OCI-LY1 (cell line): ENCODE results near the gene HTT.

Experiments
- H2AFZ ChIP-seq: fragments of 200-600 bp; sonication (generic), shearing (Covaris generic); 2 replicates; pipeline ENCODE4 v1.6.0; 2014; ENCODE audit warnings: antibody characterized with exemption, mild to moderate bottlenecking, low read length
- H3F3A ChIP-seq: fragments of 200-600 bp; sonication (generic), shearing (Covaris generic); 2 replicates; pipeline ENCODE4 v1.6.0; 2014; ENCODE audit warnings: mild to moderate bottlenecking, antibody characterized with exemption, low read length, moderate library complexity; ENCODE audit not compliant: insufficient read depth
- H3K27ac ChIP-seq: fragments of 200-600 bp; sonication (generic); 2 replicates; pipeline ENCODE4 v1.5.1; 2014; ENCODE audit warnings: low read length, mixed run types, mild to moderate bottlenecking, low read depth; ENCODE audit not compliant: poor library complexity, severe bottlenecking
- H3K27me3 ChIP-seq: fragments of 200-600 bp; sonication (generic); 2 replicates; pipeline ENCODE4 v1.6.0; 2014; ENCODE audit warnings: antibody characterized with exemption, mild to moderate bottlenecking, low read length, moderate library complexity; ENCODE audit not compliant: insufficient read depth
- H3K36me3 ChIP-seq: fragments of 200-600 bp; sonication (generic); 2 replicates; pipeline ENCODE4 v1.6.1; 2014; ENCODE audit warnings: mild to moderate bottlenecking, antibody characterized with exemption, low read length, moderate library complexity, mixed read lengths; ENCODE audit not compliant: insufficient read depth
- H3K4me1 ChIP-seq: fragments of 200-600 bp; sonication (generic); 2 replicates; pipeline ENCODE4 v1.5.1; 2014; ENCODE audit warnings: mild to moderate bottlenecking, low read length, moderate library complexity; ENCODE audit not compliant: insufficient read depth, severe bottlenecking
- H3K4me2 ChIP-seq: fragments of 200-600 bp; sonication (generic), shearing (Covaris generic); 2 replicates; pipeline ENCODE4 v1.6.1; 2014; ENCODE audit warnings: low read length
- H3K4me3 ChIP-seq: fragments of 200-600 bp; sonication (generic); 2 replicates; pipeline ENCODE4 v1.5.1; 2014; ENCODE audit warnings: low read length, low read depth, mild to moderate bottlenecking, mixed read lengths; ENCODE audit not compliant: poor library complexity, severe bottlenecking
- H3K79me2 ChIP-seq: fragments of 200-600 bp; shearing (Covaris generic); 2 replicates; pipeline ENCODE4 v1.6.1; 2016; ENCODE audit warnings: mixed run types, low read length, mixed read lengths; ENCODE audit not compliant: insufficient read depth
- H3K9ac ChIP-seq: fragments of 200-600 bp; sonication (generic), shearing (Covaris generic); 2 replicates; pipeline ENCODE4 v1.6.1; 2014; ENCODE audit warnings: mild to moderate bottlenecking, low read length, mixed read lengths
- H3K9me2 ChIP-seq: fragments of 200-600 bp; sonication (generic), shearing (Covaris generic); 2 replicates; pipeline ENCODE4 v1.6.1; 2014; ENCODE audit warnings: low read depth, mild to moderate bottlenecking, low read length, mixed read lengths
- H3K9me3 ChIP-seq: fragments of 200-600 bp; shearing (Covaris generic); 2 replicates; pipeline ENCODE4 v1.6.1; 2014; ENCODE audit warnings: low read length, mixed read lengths
- H4K20me1 ChIP-seq: fragments of 200-600 bp; sonication (generic), shearing (Covaris generic); 2 replicates; pipeline ENCODE4 v1.6.0; 2016; ENCODE audit warnings: mild to moderate bottlenecking, low read length; ENCODE audit not compliant: insufficient read depth
- CTCF ChIP-seq: fragments of 200-600 bp; sonication (generic), shearing (Covaris generic); IDR thresholded peaks from 2 replicates; pipeline ENCODE4 v1.5.1; 2017; ENCODE audit warnings: mild to moderate bottlenecking, antibody characterized with exemption, low read length, moderate library complexity, mixed read lengths
- EZH2 ChIP-seq: fragments of 200-600 bp; sonication (generic), shearing (Covaris generic); IDR thresholded peaks from 2 replicates; pipeline ENCODE4 v1.8.0; 2017; ENCODE audit warnings: borderline replicate concordance, mixed run types, mild to moderate bottlenecking, antibody characterized with exemption, low read length, moderate library complexity, mixed read lengths

Gene HTT

DNA sequence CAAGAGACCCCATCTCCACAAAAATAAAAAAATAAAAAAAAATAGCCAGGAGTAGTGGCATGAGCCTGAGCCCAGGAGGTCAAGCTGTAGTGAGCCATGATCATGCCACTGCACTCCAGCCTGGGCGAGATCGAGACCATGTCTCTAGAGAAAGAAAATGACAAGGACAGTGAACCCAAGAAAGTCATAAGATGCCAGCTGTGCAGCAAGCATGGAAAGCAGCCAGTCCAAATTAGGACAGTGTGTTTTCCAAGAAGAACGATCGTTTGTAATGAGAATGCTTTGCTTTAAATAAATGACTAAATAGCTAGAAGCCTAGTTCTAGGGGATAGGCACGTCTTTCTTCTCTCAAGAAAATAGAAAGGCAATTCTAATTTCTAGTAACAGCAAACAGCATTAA is 116.1 kb downstream of the HTT start:
- no peaks in the 10 kb centered on the region for H4K20me1 ChIP-seq
- H3K4me3 ChIP-seq = no peak overlapping the region
- no peak overlapping the region for H2AFZ ChIP-seq
- no peak overlapping the region for H3K4me2 ChIP-seq
- H3K36me3 ChIP-seq = peaks cover 18% of the 10 kb centered on the region; the same call in 1 of the 2 replicates
- H3K4me1 ChIP-seq = no peaks in the 10 kb centered on the region
- H3K27ac ChIP-seq = no peak overlapping the region
- no peaks in the 10 kb centered on the region for H3K9me3 ChIP-seq
- H3K79me2 ChIP-seq = no peaks in the 10 kb centered on the region
- no peak overlapping the region for H3K9ac ChIP-seq
- H3K27me3 ChIP-seq = no peaks in the 10 kb centered on the region
- no peak for TF ChIP-seq EZH2
- TF ChIP-seq CTCF = no peak
- H3K9me2 ChIP-seq = no peaks in the 10 kb centered on the region
- no peaks in the 10 kb centered on the region for H3F3A ChIP-seq

DNA sequence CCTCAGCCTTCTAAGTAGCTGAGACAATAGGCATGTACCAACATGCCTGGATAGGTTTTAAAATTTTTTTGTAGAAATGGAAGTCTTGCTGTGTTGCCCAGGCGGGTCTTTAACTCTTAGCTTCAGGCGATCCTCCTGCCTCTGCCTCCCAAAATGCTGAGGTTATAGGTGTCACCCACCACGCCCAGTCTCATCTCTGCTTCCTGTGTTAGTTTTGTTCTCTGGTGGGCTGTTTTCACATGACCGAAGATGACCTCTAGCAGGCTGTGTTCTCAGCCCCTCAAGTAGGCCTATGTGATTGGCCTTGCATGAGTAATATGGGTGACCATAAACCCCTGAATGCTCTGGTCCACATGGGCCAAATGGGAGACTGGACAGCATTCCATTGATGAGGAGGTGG is 117.7 kb downstream of the HTT start:
- peaks cover 18% of the 10 kb centered on the region; the same call in 1 of the 2 replicates for H3K36me3 ChIP-seq
- H3K27ac ChIP-seq = no peak overlapping the region
- no peaks in the 10 kb centered on the region for H4K20me1 ChIP-seq

DNA sequence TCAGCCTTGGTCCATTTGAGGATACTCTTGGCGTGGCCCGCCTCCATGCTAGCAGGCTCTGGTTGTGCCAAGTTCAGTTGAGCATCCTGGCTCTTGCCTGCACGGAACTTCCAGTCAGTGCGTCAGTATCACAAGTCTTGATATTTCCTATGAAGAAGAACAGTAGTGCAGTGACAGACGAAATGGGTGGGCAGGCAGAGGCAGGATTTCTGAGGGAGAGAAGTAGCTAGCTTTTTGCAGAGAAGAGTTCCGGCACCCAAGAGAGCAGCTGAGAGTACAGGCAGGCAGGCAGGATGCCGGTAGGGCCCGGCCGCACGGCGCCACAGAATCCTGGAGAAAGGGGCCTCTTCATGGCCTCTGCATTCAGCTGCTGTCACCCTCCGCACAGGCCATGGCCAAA is 118.3 kb downstream of the HTT start:
- H3K27ac ChIP-seq = no peak overlapping the region
- no peak overlapping the region for H2AFZ ChIP-seq

More for the DNA sequence above, 117.7 kb downstream of the HTT start:
- Histone ChIP-seq H3K4me1 (no peaks in the 10 kb centered on the region), H3K4me2 (no peak overlapping the region), H3K9me2 (no peaks in the 10 kb centered on the region), H3K4me3 (no peak overlapping the region), H3K9ac (no peak overlapping the region), H3F3A (no peaks in the 10 kb centered on the region), H3K9me3 (no peaks in the 10 kb centered on the region), H3K79me2 (no peaks in the 10 kb centered on the region), H3K27me3 (no peaks in the 10 kb centered on the region), H2AFZ (no peak overlapping the region)
- TF ChIP-seq EZH2 (no peak), CTCF (no peak)

More for the DNA sequence above, 118.3 kb downstream of the HTT start:
- Histone ChIP-seq H3K79me2 (no peaks in the 10 kb centered on the region), H3K9me3 (no peaks in the 10 kb centered on the region), H3K4me3 (no peak overlapping the region), H4K20me1 (no peaks in the 10 kb centered on the region), H3K9me2 (no peaks in the 10 kb centered on the region), H3K27me3 (no peaks in the 10 kb centered on the region), H3K9ac (no peak overlapping the region), H3K4me1 (no peaks in the 10 kb centered on the region), H3K4me2 (no peak overlapping the region), H3F3A (no peaks in the 10 kb centered on the region), H3K36me3 (peaks cover 18% of the 10 kb centered on the region; the same call in 1 of the 2 replicates)
- TF ChIP-seq CTCF (no peak), EZH2 (no peak)
